HL-60 (cell line): ENCODE data around the gene IL1RAPL1.

Experiments
- GABPA ChIP-seq: IDR thresholded peaks from 2 replicates; pipeline ENCODE4 v1.6.1; 2012; ENCODE audit warnings: low read depth
- POLR2AphosphoS5 ChIP-seq: IDR thresholded peaks from 2 replicates; pipeline ENCODE4 v1.6.1; 2012; ENCODE audit warnings: low read depth
- TF ChIP-seq, protein P1 (sequence below): IDR thresholded peaks from one replicate; pipeline ENCODE4 v1.5.1; 2011; ENCODE audit warnings: low read length, control low read depth, inconsistent platforms; ENCODE audit not compliant: insufficient read depth
- TF ChIP-seq, protein P2 (sequence below): IDR thresholded peaks from 2 replicates; pipeline ENCODE4 v1.6.1; 2012; ENCODE audit warnings: low read depth; ENCODE audit not compliant: insufficient replicate concordance

DNA sequence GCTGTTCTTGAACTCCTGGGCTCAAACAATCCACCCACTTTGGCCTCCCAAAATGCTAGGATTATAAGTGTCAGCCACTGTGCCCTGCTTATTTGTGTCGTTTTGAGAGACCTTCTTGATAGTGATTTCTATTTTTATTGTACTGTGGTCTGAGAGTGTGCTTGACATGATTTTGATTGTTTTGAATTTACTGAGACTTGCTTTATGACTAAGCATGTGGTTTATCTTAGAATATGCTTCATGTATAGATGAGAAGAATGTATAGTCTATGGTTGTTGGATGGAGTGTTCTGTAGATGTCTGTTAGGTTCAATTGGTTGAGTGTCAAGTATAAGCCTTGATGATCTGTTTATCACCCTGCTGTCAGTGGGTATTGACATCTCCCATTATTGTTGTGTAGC, 789.3 kb downstream of the IL1RAPL1 start:
- TF ChIP-seq, protein P1, sequence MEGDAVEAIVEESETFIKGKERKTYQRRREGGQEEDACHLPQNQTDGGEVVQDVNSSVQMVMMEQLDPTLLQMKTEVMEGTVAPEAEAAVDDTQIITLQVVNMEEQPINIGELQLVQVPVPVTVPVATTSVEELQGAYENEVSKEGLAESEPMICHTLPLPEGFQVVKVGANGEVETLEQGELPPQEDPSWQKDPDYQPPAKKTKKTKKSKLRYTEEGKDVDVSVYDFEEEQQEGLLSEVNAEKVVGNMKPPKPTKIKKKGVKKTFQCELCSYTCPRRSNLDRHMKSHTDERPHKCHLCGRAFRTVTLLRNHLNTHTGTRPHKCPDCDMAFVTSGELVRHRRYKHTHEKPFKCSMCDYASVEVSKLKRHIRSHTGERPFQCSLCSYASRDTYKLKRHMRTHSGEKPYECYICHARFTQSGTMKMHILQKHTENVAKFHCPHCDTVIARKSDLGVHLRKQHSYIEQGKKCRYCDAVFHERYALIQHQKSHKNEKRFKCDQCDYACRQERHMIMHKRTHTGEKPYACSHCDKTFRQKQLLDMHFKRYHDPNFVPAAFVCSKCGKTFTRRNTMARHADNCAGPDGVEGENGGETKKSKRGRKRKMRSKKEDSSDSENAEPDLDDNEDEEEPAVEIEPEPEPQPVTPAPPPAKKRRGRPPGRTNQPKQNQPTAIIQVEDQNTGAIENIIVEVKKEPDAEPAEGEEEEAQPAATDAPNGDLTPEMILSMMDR: no peak
- TF ChIP-seq, protein P2, sequence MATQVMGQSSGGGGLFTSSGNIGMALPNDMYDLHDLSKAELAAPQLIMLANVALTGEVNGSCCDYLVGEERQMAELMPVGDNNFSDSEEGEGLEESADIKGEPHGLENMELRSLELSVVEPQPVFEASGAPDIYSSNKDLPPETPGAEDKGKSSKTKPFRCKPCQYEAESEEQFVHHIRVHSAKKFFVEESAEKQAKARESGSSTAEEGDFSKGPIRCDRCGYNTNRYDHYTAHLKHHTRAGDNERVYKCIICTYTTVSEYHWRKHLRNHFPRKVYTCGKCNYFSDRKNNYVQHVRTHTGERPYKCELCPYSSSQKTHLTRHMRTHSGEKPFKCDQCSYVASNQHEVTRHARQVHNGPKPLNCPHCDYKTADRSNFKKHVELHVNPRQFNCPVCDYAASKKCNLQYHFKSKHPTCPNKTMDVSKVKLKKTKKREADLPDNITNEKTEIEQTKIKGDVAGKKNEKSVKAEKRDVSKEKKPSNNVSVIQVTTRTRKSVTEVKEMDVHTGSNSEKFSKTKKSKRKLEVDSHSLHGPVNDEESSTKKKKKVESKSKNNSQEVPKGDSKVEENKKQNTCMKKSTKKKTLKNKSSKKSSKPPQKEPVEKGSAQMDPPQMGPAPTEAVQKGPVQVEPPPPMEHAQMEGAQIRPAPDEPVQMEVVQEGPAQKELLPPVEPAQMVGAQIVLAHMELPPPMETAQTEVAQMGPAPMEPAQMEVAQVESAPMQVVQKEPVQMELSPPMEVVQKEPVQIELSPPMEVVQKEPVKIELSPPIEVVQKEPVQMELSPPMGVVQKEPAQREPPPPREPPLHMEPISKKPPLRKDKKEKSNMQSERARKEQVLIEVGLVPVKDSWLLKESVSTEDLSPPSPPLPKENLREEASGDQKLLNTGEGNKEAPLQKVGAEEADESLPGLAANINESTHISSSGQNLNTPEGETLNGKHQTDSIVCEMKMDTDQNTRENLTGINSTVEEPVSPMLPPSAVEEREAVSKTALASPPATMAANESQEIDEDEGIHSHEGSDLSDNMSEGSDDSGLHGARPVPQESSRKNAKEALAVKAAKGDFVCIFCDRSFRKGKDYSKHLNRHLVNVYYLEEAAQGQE: no peak
- no peak for TF ChIP-seq POLR2AphosphoS5
- TF ChIP-seq GABPA: no peak
